ENCODE results near the gene EEF2. TPM values are rescaled to one million over a fixed set of nuclear protein-coding genes. Genes with fewer than 3 reads are reported as not detected.

Gene EEF2
- total RNA-seq, 1 donor from 2014 or later = 2,896 TPM

DNA sequence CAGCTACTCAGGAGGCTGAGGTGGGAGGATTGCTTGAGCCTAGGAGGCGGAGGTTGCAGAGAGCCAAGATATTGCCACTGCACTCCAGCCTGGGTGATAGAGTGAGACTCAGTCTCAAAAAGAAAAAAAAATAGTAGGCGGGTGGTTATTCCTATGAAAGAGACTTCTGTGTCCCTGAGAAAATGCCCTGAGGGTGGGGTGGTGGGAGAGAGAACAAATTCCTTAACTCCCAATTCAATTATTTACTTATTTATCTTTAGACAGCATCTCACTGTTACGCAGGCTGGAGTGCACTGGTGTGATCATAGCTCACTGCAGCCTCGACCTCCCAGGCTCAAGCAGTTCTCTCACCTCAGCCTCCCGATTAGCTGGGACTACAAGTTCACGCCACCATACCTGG, 10.3 kb upstream of the EEF2 start:
- Mint-ChIP-seq H3K4me1 (ENCODE audit: unreplicated experiment) (no peaks in the 10 kb centered on the region), H3K9me3 (ENCODE audit: unreplicated experiment) (no peaks in the 10 kb centered on the region), H3K4me3 (ENCODE audit: unreplicated experiment) (no peak overlapping the region), H3K27me3 (ENCODE audit: unreplicated experiment) (peaks cover 4% of the 10 kb centered on the region), H3K36me3 (ENCODE audit: low read depth, unreplicated experiment) (no peaks in the 10 kb centered on the region), H3K27ac (ENCODE audit: unreplicated experiment) (no peak overlapping the region)
- no peak for TF ChIP-seq CTCF (IDR thresholded peaks at IDR 0.05; ENCODE audit: unreplicated experiment)
- DNase-seq (ENCODE audit: low spot score) = no peak

GRCh38 chr19:3990815-3991117, 5.5 kb upstream of the EEF2 start:
- no peak overlapping the region for H3K4me3 Mint-ChIP-seq (ENCODE audit: unreplicated experiment)
- H3K27ac Mint-ChIP-seq (ENCODE audit: unreplicated experiment) = no peak overlapping the region

GRCh38 chr19:3987619-3988371, 2.5 kb upstream of the EEF2 start:
- Mint-ChIP-seq H3K4me3 (ENCODE audit: unreplicated experiment) (no peak overlapping the region), H3K27me3 (ENCODE audit: unreplicated experiment) (peaks cover 17% of the 10 kb centered on the region), H3K36me3 (ENCODE audit: low read depth, unreplicated experiment) (peaks cover 20% of the 10 kb centered on the region), H3K9me3 (ENCODE audit: unreplicated experiment) (no peaks in the 10 kb centered on the region), H3K27ac (ENCODE audit: unreplicated experiment) (no peak overlapping the region), H3K4me1 (ENCODE audit: unreplicated experiment) (peaks cover 27% of the 10 kb centered on the region)
- TF ChIP-seq CTCF (IDR thresholded peaks at IDR 0.05; ENCODE audit: unreplicated experiment) = peak; percentile 87
- DNase-seq (ENCODE audit: low spot score) = peak; percentile 83

More at GRCh38 chr19:3990815-3991117, 5.5 kb upstream of the EEF2 start:
- Mint-ChIP-seq H3K27me3 (ENCODE audit: unreplicated experiment) (peaks cover 6% of the 10 kb centered on the region), H3K9me3 (ENCODE audit: unreplicated experiment) (no peaks in the 10 kb centered on the region), H3K4me1 (ENCODE audit: unreplicated experiment) (peaks cover 9% of the 10 kb centered on the region), H3K36me3 (ENCODE audit: low read depth, unreplicated experiment) (no peaks in the 10 kb centered on the region)
- no peak for DNase-seq (ENCODE audit: low spot score)
- TF ChIP-seq CTCF (IDR thresholded peaks at IDR 0.05; ENCODE audit: unreplicated experiment) = no peak

- peak; percentile 23 for TF ChIP-seq CTCF (IDR thresholded peaks at IDR 0.05; ENCODE audit: unreplicated experiment)
- DNase-seq (ENCODE audit: low spot score) = no peak
- H3K4me1 Mint-ChIP-seq (ENCODE audit: unreplicated experiment) = peaks cover 27% of the 10 kb centered on the region
- H3K27ac Mint-ChIP-seq (ENCODE audit: unreplicated experiment) = peak overlapping the region; percentile 76
- H3K27me3 Mint-ChIP-seq (ENCODE audit: unreplicated experiment) = peaks cover 17% of the 10 kb centered on the region
- no peaks in the 10 kb centered on the region for H3K9me3 Mint-ChIP-seq (ENCODE audit: unreplicated experiment)
- peaks cover 25% of the 10 kb centered on the region for H3K36me3 Mint-ChIP-seq (ENCODE audit: low read depth, unreplicated experiment)
- H3K4me3 Mint-ChIP-seq (ENCODE audit: unreplicated experiment) = peak overlapping the region; percentile 99
Observed at GRCh38 chr19:3986260-3987041, 1.2 kb upstream of the EEF2 start.

All from endothelial cell (in vitro differentiated cells).